Measurements from ENCODE around the gene TLNRD1.

- no peak for TF ChIP-seq CTCF (IDR thresholded peaks at IDR 0.05; ENCODE audit: insufficient read depth, low read length)
- no peak for TF ChIP-seq SPI1 (IDR thresholded peaks at IDR 0.05; ENCODE audit: borderline replicate concordance, low read depth)
- no peak for TF ChIP-seq POLR2AphosphoS5 (IDR thresholded peaks at IDR 0.05; ENCODE audit: low read depth)
- no peak for TF ChIP-seq REST (IDR thresholded peaks at IDR 0.05; ENCODE audit: insufficient replicate concordance, low read depth)
Measured at GRCh38 chr15:80992006-80992405, 8.7 kb upstream of the TLNRD1 start.
